ENCODE data around the gene PNLIPRP2.

GRCh38 chr10:116626815-116627214 lies 6.1 kb downstream of the PNLIPRP2 start:
- TF ChIP-seq, protein P1, sequence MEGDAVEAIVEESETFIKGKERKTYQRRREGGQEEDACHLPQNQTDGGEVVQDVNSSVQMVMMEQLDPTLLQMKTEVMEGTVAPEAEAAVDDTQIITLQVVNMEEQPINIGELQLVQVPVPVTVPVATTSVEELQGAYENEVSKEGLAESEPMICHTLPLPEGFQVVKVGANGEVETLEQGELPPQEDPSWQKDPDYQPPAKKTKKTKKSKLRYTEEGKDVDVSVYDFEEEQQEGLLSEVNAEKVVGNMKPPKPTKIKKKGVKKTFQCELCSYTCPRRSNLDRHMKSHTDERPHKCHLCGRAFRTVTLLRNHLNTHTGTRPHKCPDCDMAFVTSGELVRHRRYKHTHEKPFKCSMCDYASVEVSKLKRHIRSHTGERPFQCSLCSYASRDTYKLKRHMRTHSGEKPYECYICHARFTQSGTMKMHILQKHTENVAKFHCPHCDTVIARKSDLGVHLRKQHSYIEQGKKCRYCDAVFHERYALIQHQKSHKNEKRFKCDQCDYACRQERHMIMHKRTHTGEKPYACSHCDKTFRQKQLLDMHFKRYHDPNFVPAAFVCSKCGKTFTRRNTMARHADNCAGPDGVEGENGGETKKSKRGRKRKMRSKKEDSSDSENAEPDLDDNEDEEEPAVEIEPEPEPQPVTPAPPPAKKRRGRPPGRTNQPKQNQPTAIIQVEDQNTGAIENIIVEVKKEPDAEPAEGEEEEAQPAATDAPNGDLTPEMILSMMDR (IDR thresholded peaks at IDR 0.05) = no peak
- TF ChIP-seq POLR2A (IDR thresholded peaks at IDR 0.05) = peak in 1 of 3 donors; percentile 3

Data from body of pancreas (tissue), 4 donors.